B cell (primary cell): ENCODE measurements around the gene BMP2K.

Source experiments
- EZH2 ChIP-seq: IDR thresholded peaks from 2 replicates; pipeline ENCODE4 v1.6.1; 2012; ENCODE audit warnings: borderline replicate concordance, low read depth, mild to moderate bottlenecking, moderate library complexity, low read length; ENCODE audit not compliant: insufficient read depth, poor library complexity, severe bottlenecking
- TF ChIP-seq, protein P1 (sequence below): fragments of 200-600 bp; IDR thresholded peaks from one replicate; pipeline ENCODE4 v1.8.0; 2022; ENCODE audit warnings: antibody characterized with exemption, mild to moderate bottlenecking

DNA sequence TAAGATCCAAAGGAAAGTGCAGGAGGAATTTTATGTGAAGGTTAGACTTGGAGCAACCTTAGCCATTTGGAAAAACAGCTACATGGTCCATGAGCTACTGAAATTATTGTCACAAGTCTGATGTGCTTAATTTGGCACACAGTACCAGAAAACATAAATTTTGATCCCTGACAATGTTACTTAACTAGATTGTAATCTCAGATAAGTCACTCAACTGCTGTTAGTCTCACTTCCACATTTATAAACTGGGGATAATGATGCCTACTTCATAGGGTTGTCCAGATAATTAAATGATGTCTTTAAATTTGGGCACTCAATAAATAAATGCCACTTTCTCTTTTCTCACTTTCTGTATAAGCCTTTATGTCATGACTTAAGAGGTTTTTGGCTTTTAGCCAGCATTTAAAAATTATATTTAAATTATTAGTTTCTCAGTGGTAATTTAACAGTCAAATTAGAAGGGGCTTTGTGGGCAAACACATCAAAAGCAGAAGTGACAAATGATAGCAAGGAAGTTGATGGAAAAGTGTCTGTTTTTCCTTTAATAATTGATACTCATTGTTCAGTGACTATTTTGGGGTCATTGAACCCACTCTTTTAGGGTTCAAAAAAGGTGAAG, 104.8 kb downstream of the BMP2K start:
- no peak for TF ChIP-seq EZH2
- TF ChIP-seq, protein P1, sequence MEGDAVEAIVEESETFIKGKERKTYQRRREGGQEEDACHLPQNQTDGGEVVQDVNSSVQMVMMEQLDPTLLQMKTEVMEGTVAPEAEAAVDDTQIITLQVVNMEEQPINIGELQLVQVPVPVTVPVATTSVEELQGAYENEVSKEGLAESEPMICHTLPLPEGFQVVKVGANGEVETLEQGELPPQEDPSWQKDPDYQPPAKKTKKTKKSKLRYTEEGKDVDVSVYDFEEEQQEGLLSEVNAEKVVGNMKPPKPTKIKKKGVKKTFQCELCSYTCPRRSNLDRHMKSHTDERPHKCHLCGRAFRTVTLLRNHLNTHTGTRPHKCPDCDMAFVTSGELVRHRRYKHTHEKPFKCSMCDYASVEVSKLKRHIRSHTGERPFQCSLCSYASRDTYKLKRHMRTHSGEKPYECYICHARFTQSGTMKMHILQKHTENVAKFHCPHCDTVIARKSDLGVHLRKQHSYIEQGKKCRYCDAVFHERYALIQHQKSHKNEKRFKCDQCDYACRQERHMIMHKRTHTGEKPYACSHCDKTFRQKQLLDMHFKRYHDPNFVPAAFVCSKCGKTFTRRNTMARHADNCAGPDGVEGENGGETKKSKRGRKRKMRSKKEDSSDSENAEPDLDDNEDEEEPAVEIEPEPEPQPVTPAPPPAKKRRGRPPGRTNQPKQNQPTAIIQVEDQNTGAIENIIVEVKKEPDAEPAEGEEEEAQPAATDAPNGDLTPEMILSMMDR, result no peak
